ENCODE measurements around the gene SNAI3.

DNA sequence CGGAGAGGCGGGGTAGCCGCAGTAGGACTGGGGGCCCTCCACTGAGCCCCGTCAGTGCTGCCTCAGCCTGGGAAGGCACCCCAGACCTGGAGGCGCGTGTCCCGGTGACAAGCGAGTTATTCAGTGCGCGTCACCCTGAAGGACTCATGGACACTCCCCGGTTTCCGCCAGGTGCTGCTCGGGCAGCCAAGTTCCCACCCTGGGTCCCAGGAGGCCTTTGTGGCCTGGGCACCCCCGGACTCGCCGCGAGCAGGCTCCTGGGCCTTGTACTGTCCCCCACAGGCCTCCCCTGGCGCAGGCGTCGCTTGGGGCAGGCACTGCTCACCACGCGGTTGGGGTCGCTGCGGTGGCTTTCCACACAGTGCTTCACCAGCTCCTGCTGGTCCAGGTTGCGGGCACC lies 12.3 kb upstream of the SNAI3 start:
- TF ChIP-seq POLR2AphosphoS5 (IDR thresholded peaks at IDR 0.05; ENCODE audit: low read depth, low read length) (no peak), SIN3A (IDR thresholded peaks at IDR 0.05; ENCODE audit: borderline replicate concordance, insufficient read depth, low read length) (no peak), TAF1 (IDR thresholded peaks at IDR 0.05; ENCODE audit: borderline replicate concordance, insufficient read depth, low read length) (no peak)
- TF ChIP-seq, protein P1, sequence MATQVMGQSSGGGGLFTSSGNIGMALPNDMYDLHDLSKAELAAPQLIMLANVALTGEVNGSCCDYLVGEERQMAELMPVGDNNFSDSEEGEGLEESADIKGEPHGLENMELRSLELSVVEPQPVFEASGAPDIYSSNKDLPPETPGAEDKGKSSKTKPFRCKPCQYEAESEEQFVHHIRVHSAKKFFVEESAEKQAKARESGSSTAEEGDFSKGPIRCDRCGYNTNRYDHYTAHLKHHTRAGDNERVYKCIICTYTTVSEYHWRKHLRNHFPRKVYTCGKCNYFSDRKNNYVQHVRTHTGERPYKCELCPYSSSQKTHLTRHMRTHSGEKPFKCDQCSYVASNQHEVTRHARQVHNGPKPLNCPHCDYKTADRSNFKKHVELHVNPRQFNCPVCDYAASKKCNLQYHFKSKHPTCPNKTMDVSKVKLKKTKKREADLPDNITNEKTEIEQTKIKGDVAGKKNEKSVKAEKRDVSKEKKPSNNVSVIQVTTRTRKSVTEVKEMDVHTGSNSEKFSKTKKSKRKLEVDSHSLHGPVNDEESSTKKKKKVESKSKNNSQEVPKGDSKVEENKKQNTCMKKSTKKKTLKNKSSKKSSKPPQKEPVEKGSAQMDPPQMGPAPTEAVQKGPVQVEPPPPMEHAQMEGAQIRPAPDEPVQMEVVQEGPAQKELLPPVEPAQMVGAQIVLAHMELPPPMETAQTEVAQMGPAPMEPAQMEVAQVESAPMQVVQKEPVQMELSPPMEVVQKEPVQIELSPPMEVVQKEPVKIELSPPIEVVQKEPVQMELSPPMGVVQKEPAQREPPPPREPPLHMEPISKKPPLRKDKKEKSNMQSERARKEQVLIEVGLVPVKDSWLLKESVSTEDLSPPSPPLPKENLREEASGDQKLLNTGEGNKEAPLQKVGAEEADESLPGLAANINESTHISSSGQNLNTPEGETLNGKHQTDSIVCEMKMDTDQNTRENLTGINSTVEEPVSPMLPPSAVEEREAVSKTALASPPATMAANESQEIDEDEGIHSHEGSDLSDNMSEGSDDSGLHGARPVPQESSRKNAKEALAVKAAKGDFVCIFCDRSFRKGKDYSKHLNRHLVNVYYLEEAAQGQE (IDR thresholded peaks at IDR 0.05; ENCODE audit: insufficient read depth in 1 of 2, low read depth in 2 of 2, low read length in 2 of 2) = no peak

All from PFSK-1 (cell line).